Astrocyte (in vitro differentiated cells and primary cell): ENCODE results near the gene NUP133. TPM values are rescaled to one million over a fixed set of nuclear protein-coding genes. Genes with fewer than 3 reads are reported as not detected.

Experiments
- DNase-seq: peaks from one replicate; pipeline ENCODE4 v3.0.0-alpha.2; 2010; ENCODE audit warnings: low read depth
- FAIRE-seq: peaks from 2 replicates; lab custom pipeline; 2011; peaks lifted over from hg19 to GRCh38; lab: Jason Lieb, UNC
- H2AFZ ChIP-seq: 2 replicates; pipeline ENCODE4 v1.6.0; 2012; ENCODE audit warnings: low read depth, low read length, inconsistent platforms
- H3K27ac ChIP-seq: 2 replicates; pipeline ENCODE4 v1.5.1; 2011; ENCODE audit warnings: low read depth, low read length, inconsistent platforms
- H3K27me3 ChIP-seq: 2 replicates; pipeline ENCODE4 v1.6.0; 2011; ENCODE audit warnings: low read length, inconsistent platforms; ENCODE audit not compliant: insufficient read depth
- H3K36me3 ChIP-seq: 2 replicates; pipeline ENCODE4 v1.5.1; 2011; ENCODE audit warnings: low read length, inconsistent platforms; ENCODE audit not compliant: insufficient read depth
- H3K4me1 ChIP-seq: 2 replicates; pipeline ENCODE4 v1.5.1; 2011; ENCODE audit warnings: low read length, inconsistent platforms; ENCODE audit not compliant: insufficient read depth
- H3K4me2 ChIP-seq: 2 replicates; pipeline ENCODE4 v1.6.0; 2012; ENCODE audit warnings: low read length, inconsistent platforms
- H3K4me3 ChIP-seq: 2 replicates; pipeline ENCODE4 v1.5.1; 2011; ENCODE audit warnings: low read depth, mild to moderate bottlenecking, low read length, inconsistent platforms; ENCODE audit not compliant: insufficient read depth
- H3K79me2 ChIP-seq: 2 replicates; pipeline ENCODE4 v1.6.0; 2012; ENCODE audit warnings: mild to moderate bottlenecking, low read length, inconsistent platforms; ENCODE audit not compliant: insufficient read depth
- H3K9ac ChIP-seq: 2 replicates; pipeline ENCODE4 v1.6.0; 2012; ENCODE audit warnings: mild to moderate bottlenecking, low read length, inconsistent platforms
- H3K9me3 ChIP-seq: 2 replicates; pipeline ENCODE4 v1.5.1; 2012; ENCODE audit warnings: low read depth, mild to moderate bottlenecking, low read length, inconsistent platforms; ENCODE audit not compliant: insufficient read depth
- H4K20me1 ChIP-seq: 2 replicates; pipeline ENCODE4 v1.6.0; 2012; ENCODE audit warnings: low read length, inconsistent platforms; ENCODE audit not compliant: insufficient read depth
- H3K27ac Mint-ChIP-seq: one replicate; pipeline ENCODE4 v1.8.0; 2021; ENCODE audit warnings: mild to moderate bottlenecking, mixed read lengths; ENCODE audit not compliant: unreplicated experiment
- H3K27me3 Mint-ChIP-seq: one replicate; pipeline ENCODE4 v1.8.0; 2021; ENCODE audit warnings: low read depth, mixed read lengths; ENCODE audit not compliant: unreplicated experiment
- H3K36me3 Mint-ChIP-seq: one replicate; pipeline ENCODE4 v1.8.0; 2021; ENCODE audit warnings: low read depth, mixed read lengths; ENCODE audit not compliant: unreplicated experiment
- H3K4me1 Mint-ChIP-seq: one replicate; pipeline ENCODE4 v1.8.0; 2021; ENCODE audit warnings: low read depth, mixed read lengths; ENCODE audit not compliant: unreplicated experiment
- H3K4me3 Mint-ChIP-seq: one replicate; pipeline ENCODE4 v1.8.0; 2021; ENCODE audit warnings: mild to moderate bottlenecking, moderate library complexity, mixed read lengths; ENCODE audit not compliant: unreplicated experiment
- H3K9me3 Mint-ChIP-seq: one replicate; pipeline ENCODE4 v1.8.0; 2021; ENCODE audit warnings: mild to moderate bottlenecking, mixed read lengths; ENCODE audit not compliant: unreplicated experiment
- EZH2 ChIP-seq: IDR thresholded peaks from 2 replicates; pipeline ENCODE4 v1.6.1; 2012; ENCODE audit warnings: mild to moderate bottlenecking, low read length, inconsistent platforms; ENCODE audit not compliant: insufficient read depth
- total RNA-seq: library from RNA; stranded (reverse); gene quantifications from 2 replicates; pipeline ENCODE4 v1.2.1, GENCODE V29; 2021
- TF ChIP-seq, protein P1 (sequence below): IDR thresholded peaks from 2 replicates; pipeline ENCODE4 v1.5.1; 2011; ENCODE audit warnings: low read depth, mild to moderate bottlenecking, inconsistent platforms, low read length, moderate library complexity; ENCODE audit not compliant: insufficient read depth

The NUP133 gene
- total RNA-seq, 1 donor from 2014 or later: 35.1 TPM

DNA sequence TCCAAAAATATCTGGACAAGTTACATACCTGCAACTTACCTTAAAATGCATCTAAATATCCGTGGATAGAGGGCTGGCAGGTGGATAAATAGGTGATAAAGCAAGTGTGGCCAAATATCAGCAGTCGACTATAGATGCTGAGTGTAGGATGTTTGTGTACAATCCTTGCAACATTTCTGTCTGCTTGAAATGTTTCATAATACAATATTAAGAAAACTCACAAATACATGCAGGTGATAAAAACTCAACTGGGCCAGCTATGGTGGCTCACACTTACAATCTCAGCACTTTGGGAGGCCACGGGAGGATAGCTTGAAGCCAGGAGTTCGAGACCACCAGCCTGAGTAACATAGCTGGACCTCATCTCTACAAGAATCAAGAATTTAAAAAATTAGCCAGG lies 115.2 kb downstream of the NUP133 start:
- peaks cover 3% of the 10 kb centered on the region for H3K9me3 Mint-ChIP-seq
- H4K20me1 ChIP-seq: no peaks in the 10 kb centered on the region
- H3K4me1 Mint-ChIP-seq: peaks cover 18% of the 10 kb centered on the region
- no peak overlapping the region for H3K27ac Mint-ChIP-seq
- H3K27ac ChIP-seq: no peak overlapping the region
- H3K27me3 Mint-ChIP-seq: peaks cover 10% of the 10 kb centered on the region
- no peak overlapping the region for H3K4me2 ChIP-seq
- no peak overlapping the region for H3K9ac ChIP-seq
- H3K9me3 ChIP-seq: no peaks in the 10 kb centered on the region
- H3K4me1 ChIP-seq: peaks cover 4% of the 10 kb centered on the region
- H3K79me2 ChIP-seq: no peaks in the 10 kb centered on the region
- no peaks in the 10 kb centered on the region for H3K36me3 Mint-ChIP-seq
- TF ChIP-seq EZH2: no peak
- TF ChIP-seq, protein P1, sequence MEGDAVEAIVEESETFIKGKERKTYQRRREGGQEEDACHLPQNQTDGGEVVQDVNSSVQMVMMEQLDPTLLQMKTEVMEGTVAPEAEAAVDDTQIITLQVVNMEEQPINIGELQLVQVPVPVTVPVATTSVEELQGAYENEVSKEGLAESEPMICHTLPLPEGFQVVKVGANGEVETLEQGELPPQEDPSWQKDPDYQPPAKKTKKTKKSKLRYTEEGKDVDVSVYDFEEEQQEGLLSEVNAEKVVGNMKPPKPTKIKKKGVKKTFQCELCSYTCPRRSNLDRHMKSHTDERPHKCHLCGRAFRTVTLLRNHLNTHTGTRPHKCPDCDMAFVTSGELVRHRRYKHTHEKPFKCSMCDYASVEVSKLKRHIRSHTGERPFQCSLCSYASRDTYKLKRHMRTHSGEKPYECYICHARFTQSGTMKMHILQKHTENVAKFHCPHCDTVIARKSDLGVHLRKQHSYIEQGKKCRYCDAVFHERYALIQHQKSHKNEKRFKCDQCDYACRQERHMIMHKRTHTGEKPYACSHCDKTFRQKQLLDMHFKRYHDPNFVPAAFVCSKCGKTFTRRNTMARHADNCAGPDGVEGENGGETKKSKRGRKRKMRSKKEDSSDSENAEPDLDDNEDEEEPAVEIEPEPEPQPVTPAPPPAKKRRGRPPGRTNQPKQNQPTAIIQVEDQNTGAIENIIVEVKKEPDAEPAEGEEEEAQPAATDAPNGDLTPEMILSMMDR: no peak
- H2AFZ ChIP-seq: no peak overlapping the region
- peaks cover 4% of the 10 kb centered on the region for H3K27me3 ChIP-seq
- no peak overlapping the region for H3K4me3 ChIP-seq
- no peaks in the 10 kb centered on the region for H3K36me3 ChIP-seq
- FAIRE-seq (no peak), DNase-seq (no peak)
- H3K4me3 Mint-ChIP-seq: no peak overlapping the region

Other genes with a start within 250 kb of the NUP133 start
- 55.0 and 58.6 TPM in 2 replicates for gene RAB4A, start 237.2 kb downstream of the NUP133 start, total RNA-seq
- gene CCSAP, start 165.3 kb downstream of the NUP133 start, total RNA-seq: 7.6 and 8.0 TPM in 2 replicates
- gene ACTA1, start 74.2 kb downstream of the NUP133 start, total RNA-seq: 16.2 and 19.0 TPM in 2 replicates
- gene ABCB10, start 50.4 kb upstream of the NUP133 start, total RNA-seq: 16.4 and 19.7 TPM in 2 replicates
- gene TAF5L, start 117.8 kb upstream of the NUP133 start, total RNA-seq: 23.5 and 26.7 TPM in 2 replicates
- gene URB2, start 117.9 kb upstream of the NUP133 start, total RNA-seq: 9.5 and 9.7 TPM in 2 replicates